GM18517 (cell line): ENCODE data around the gene AHSP.
"Not testable (repeated sequence)": the region's sequence is repeated elsewhere in the genome, so short reads cannot be mapped to it uniquely, and the experiment has no call there.

Experiments
- ATAC-seq: cut with Tn5 transposase; IDR thresholded peaks from one replicate; pipeline ENCODE4 v1.9.1; 2021; ENCODE audit warnings: mild to moderate bottlenecking, moderate library complexity; ENCODE audit not compliant: unreplicated experiment

AHSP gene, protein sequence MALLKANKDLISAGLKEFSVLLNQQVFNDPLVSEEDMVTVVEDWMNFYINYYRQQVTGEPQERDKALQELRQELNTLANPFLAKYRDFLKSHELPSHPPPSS

DNA sequence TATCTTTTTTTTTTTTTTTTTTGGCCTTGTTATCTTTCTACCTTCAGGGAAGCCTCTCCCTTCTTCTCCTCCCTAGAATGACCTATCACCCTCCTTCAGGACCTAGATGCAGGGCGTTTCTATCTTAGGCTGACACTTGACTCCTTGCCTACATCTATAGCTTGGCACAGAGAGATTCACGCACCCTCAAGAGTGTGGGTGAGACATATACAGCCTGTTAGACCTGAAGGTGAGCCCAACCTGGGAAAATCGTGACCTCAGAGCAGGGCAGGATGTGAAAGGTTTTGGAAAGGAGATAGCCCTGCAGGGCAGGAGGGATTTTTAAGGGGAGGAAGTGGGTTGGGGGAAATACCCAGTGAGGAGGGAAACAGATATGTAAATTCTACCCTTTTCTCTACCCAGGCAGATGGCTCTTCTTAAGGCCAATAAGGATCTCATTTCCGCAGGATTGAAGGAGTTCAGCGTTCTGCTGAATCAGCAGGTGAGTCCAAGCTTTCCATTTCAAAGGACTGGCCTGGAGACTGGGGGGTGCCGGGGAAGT is at the start of gene AHSP:
Gene AHSP (plus strand): TSS at position 167 of the 541 bp plus-strand sequence. CDS start 240 bp downstream, at position 407.
- ATAC-seq = no peak

GRCh38 chr16:31478956-31479355 is 48.7 kb upstream of the AHSP start:
- ATAC-seq = no peak

- ATAC-seq = no peak
Measured at GRCh38 chr16:31479751-31480150, 47.9 kb upstream of the AHSP start.

DNA sequence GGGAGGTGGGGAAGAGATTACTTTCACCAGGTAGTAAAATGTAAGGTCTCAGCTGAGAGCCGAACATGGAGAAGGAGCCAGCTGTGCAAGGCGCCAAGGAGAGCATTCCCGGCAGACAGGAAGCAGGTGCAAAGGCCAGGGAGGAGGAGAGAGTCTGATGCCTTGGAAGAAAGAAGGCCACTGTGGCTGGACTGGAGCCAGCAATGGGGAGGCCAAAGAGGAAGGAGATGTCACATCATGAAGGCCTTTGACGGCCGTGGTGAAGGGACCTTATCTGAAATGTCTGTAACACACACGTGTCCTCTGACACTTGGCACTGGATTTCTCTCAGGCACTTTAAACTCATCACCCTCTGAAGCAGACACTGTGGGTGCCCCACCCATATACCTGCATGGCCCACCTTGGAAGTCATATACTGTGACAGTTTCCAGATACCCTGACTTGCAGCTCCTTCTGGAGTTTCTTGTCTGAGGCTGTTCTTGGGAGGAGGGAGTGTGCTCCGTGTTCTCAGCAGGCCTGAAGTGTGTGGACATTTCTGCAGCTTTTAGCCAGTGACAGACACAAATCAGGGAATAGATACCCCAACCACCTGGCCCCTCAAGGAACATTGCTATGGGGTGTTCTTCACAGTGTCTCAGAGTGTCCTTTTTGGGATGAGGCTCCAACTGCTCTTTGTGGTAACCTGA is 46.7 kb upstream of the AHSP start:
- ATAC-seq = no peak

GRCh38 chr16:31483081-31483480 is 44.6 kb upstream of the AHSP start, which contains the start of gene SLC5A2:
SLC5A2 (plus strand) TSS chr16:31483123; CDS start chr16:31483137, 14 bp downstream.
- no peak for ATAC-seq

DNA sequence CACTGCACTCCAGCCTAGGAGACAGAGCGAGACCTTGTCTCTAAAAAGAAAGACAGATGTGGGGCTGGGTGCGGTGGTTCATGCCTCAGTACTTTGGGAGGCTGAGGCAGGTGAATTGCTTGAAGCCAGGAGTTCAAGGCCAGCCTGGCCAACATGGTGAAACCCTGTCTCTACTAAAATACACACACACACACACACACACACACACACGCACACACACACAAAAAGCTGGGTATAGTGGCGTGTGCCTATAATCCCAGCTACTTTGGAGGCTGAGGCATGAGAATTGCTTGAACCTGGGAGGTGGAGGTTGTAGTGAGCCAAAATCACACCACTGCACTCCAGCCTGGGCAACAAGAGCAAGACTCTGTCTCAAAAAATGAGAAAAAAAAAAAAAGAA is 43.7 kb upstream of the AHSP start:
- ATAC-seq = not testable (repeated sequence)

DNA sequence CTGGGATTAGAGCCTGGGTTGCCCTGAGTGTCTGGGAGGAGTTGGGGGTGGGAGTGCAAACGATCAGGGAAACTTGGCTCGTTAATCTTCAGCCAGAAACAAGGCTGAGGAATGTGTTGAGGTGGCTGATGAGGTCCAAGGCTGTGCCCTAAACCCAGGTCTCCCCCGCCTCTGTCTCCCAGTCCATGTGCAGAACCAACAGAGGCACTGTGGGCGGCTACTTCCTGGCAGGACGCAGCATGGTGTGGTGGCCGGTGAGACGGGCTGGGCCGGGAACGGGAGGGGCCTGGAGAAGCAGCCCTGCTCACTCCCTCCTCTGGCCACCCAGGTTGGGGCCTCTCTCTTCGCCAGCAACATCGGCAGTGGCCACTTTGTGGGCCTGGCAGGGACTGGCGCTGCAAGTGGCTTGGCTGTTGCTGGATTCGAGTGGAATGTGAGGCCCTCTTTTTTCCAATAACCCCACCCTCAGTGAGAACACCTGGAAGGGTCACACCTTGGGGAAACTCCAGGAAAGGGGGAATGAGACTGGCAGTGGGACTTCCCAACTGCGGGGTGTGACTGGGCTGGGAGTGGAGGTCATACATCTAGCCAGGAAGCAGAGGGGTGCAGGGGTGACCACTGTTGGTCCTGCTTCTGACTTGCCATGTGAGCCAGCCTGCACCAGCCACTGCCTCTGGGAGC is 43.1 kb upstream of the AHSP start:
- no peak for ATAC-seq

GRCh38 chr16:31485571-31485970 is 42.1 kb upstream of the AHSP start:
- no peak for ATAC-seq

GRCh38 chr16:31486045-31486444 is 41.7 kb upstream of the AHSP start:
- ATAC-seq = no peak

DNA sequence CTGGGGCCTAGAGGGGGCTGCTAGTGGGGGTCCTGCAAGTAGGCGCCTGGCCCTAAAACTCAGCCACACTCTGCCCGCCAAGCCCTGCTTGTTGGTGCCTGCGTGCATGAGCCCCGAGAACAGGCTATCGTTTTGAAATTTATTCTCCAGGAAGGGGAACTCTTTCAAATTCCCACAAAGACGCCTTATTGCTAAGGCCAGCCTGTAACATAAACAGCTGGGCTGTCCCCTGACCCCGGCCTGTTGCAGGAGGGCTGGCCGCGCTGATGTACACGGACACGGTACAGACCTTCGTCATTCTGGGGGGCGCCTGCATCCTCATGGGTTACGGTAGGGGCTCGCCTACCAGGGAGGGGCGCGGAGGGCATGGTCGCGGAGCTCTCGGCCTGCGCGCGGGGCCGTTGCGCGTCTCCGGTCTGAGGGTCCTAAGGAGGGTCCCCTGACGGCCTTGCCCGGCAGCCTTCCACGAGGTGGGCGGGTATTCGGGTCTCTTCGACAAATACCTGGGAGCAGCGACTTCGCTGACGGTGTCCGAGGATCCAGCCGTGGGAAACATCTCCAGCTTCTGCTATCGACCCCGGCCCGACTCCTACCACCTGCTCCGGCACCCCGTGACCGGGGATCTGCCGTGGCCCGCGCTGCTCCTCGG is 40.5 kb upstream of the AHSP start:
- no peak for ATAC-seq

GRCh38 chr16:31487720-31488467 is 39.8 kb upstream of the AHSP start:
- peak; percentile 79 for ATAC-seq

DNA sequence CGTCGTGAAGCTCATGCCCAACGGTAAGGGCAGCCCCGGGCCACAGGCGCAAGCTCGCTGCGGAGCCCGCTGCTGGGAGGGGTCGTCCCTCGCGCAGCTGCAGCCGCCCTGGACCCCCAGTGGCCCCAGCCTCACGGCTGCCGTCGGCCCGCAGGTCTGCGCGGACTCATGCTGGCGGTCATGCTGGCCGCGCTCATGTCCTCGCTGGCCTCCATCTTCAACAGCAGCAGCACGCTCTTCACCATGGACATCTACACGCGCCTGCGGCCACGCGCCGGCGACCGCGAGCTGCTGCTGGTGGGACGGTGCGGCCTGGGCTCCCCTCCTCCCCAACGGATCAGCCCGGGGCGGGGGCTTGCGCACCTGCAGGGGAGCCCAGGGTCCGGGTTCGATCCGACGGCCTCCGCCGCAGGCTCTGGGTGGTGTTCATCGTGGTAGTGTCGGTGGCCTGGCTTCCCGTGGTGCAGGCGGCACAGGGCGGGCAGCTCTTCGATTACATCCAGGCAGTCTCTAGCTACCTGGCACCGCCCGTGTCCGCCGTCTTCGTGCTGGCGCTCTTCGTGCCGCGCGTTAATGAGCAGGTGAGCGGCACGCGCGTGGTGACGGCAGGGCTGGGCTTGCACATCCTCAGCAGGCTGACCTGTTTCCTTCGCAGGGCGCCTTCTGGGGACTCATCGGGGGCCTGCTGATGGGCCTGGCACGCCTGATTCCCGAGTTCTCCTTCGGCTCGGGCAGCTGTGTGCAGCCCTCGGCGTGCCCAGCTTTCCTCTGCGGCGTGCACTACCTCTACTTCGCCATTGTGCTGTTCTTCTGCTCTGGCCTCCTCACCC is 39.0 kb upstream of the AHSP start:
- ATAC-seq = no peak

GRCh38 chr16:31489298-31489564 is 38.5 kb upstream of the AHSP start:
- no peak for ATAC-seq

DNA sequence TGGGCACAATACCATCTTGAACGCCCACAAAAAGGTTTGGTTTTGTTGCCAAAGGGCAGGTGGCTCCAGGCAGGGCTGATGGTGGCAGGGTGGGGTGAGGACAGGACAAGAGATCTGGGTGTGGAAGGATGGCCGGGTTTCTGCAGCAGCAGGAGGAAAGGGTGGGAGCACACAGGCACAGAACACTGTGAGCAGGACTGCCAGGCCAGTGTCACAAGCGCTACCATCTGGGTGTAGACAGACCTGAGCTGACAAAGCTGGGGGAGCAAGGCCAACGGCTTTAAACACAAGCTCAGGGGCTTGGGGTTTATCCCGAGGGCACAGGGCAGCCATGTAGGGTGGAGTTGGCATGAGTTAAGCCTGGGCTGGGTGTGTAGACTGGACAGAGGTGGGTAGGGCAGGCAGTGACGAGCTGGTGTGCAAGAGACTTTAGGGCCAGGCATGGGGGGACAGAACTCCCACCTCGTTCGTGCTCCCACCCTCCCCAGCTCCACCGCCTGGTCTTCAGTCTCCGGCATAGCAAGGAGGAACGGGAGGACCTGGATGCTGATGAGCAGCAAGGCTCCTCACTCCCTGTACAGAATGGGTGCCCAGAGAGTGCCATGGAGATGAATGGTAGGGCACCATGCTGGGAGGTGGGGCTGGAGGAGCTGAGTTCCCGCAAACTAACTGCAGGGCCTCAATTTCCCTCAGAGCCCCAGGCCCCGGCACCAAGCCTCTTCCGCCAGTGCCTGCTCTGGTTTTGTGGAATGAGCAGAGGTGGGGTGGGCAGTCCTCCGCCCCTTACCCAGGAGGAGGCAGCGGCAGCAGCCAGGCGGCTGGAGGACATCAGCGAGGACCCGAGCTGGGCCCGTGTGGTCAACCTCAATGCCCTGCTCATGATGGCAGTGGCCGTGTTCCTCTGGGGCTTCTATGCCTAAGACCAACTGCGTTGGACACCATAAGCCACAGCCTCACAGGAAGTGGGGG is 37.8 kb upstream of the AHSP start:
- no peak for ATAC-seq

DNA sequence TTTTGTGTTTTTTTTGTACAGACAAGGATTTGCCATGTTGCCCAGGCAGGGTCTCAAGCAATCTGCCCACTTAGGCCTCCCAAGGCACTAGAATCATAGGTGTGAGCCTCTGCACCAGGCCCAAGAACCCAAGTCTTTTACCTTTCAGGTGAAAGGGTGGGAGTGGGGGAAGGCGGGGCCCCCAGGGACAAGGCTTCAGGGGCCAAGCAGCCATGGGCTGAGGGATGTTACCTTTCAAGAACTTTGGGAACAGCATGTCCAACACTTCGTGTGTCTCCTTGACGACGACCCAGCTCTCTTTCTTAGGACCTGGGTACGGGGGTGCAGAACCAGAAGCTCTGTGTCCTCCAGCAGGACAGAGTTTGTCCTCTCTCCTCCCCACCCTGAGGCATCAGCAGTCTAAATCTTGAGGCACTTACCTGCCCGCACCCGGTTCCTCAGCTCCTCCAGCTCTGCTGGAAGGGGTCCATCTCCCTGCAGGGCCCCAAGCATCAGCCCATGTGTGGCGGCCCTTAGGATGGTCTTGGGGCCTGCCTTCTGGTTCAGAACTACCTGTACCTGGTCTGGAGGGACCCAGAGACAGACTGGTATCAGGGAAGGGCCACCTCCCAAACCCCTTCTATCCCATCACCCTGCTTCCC is 35.8 kb upstream of the AHSP start:
- no peak for ATAC-seq

- ATAC-seq = no peak
Measured at GRCh38 chr16:31493506-31494125, 34.1 kb upstream of the AHSP start.

- ATAC-seq = no peak
Measured at GRCh38 chr16:31496670-31497069, 31.0 kb upstream of the AHSP start.

DNA sequence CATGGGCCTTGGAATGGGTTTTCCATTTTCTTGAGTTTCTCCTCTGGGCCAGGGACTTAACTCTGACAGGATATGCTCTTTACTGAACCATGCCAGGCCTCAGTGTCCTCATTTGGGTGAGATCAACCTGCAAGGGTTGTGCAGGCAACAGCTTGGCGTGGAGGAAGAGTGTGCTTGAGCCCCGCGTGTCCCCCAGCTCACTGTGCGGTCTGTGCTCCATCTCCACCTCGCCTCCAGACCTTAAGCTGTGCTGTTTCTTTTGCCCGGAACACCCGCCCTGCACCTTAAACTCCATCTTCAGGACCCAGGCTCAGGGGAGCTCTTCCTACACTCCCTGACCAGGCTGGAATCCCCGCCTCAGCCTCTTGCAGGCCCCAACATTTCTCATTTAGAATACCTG is 29.2 kb upstream of the AHSP start:
- ATAC-seq = no peak
